Neural progenitor cell (in vitro differentiated cells): ENCODE results near the gene GNB3. TPM values are rescaled to one million over a fixed set of nuclear protein-coding genes. Genes with fewer than 3 reads are reported as not detected.
"Not testable (repeated sequence)": the region's sequence is repeated elsewhere in the genome, so short reads cannot be mapped to it uniquely, and the experiment has no call there.

ENCODE experiments used
- DNase-seq: peaks from one replicate; pipeline ENCODE4 v3.0.0-alpha.2; 2016; ENCODE audit warnings: low spot score
- H2AFZ ChIP-seq: fragments of 200-600 bp; sonication (generic); replicated peaks from 2 replicates; pipeline ENCODE4 v1.6.1; 2016; ENCODE audit warnings: antibody characterized with exemption
- H3F3A ChIP-seq: fragments of 200-600 bp; sonication (generic); 2 replicates; pipeline ENCODE4 v1.6.1; 2016; ENCODE audit warnings: antibody characterized with exemption, low read depth
- H3K27ac ChIP-seq: fragments of 200-600 bp; sonication (generic); 2 replicates; pipeline ENCODE4 v1.5.1; 2016; ENCODE audit warnings: mild to moderate bottlenecking
- H3K27me3 ChIP-seq: fragments of 200-600 bp; sonication (generic); 2 replicates; pipeline ENCODE4 v1.6.1; 2016; ENCODE audit warnings: mild to moderate bottlenecking, moderate library complexity
- H3K36me3 ChIP-seq: fragments of 200-600 bp; sonication (generic); 2 replicates; pipeline ENCODE4 v1.5.1; 2016
- H3K4me1 ChIP-seq: fragments of 200-600 bp; sonication (generic); 2 replicates; pipeline ENCODE4 v1.6.1; 2016; ENCODE audit warnings: mixed run types
- H3K4me2 ChIP-seq: fragments of 200-600 bp; sonication (generic); 2 replicates; pipeline ENCODE4 v1.6.1; 2016
- H3K4me3 ChIP-seq: fragments of 200-600 bp; sonication (generic); 2 replicates; pipeline ENCODE4 v1.5.1; 2016
- H3K79me2 ChIP-seq: fragments of 200-600 bp; sonication (generic); 2 replicates; pipeline ENCODE4 v1.6.1; 2016; ENCODE audit warnings: low read depth
- H3K9ac ChIP-seq: fragments of 200-600 bp; sonication (generic); 2 replicates; pipeline ENCODE4 v1.6.1; 2016
- H3K9me3 ChIP-seq: fragments of 200-600 bp; sonication (generic); 2 replicates; pipeline ENCODE4 v1.5.1; 2016; ENCODE audit warnings: low read depth
- H4K20me1 ChIP-seq: fragments of 200-600 bp; sonication (generic); 2 replicates; pipeline ENCODE4 v1.6.1; 2016; ENCODE audit warnings: low read depth
- H3K27ac Mint-ChIP-seq: 3 replicates; pipeline ENCODE4 v1.8.0; 2021; ENCODE audit warnings: mixed read lengths
- H3K27me3 Mint-ChIP-seq: 2 replicates; pipeline ENCODE4 v1.8.0; 2022; ENCODE audit warnings: low read depth, mild to moderate bottlenecking, inconsistent platforms, moderate library complexity, mixed read lengths; ENCODE audit not compliant: insufficient read depth
- H3K36me3 Mint-ChIP-seq: 3 replicates; pipeline ENCODE4 v1.8.0; 2021; ENCODE audit warnings: mixed read lengths
- H3K4me1 Mint-ChIP-seq: 3 replicates; pipeline ENCODE4 v1.8.0; 2021; ENCODE audit warnings: mixed read lengths
- H3K4me3 Mint-ChIP-seq: 3 replicates; pipeline ENCODE4 v1.8.0; 2021; ENCODE audit warnings: mild to moderate bottlenecking, moderate library complexity, mixed read lengths
- H3K9me3 Mint-ChIP-seq: 3 replicates; pipeline ENCODE4 v1.8.0; 2020; ENCODE audit warnings: mixed read lengths
- CTCF ChIP-seq: fragments of 200-600 bp; sonication (generic); IDR thresholded peaks from 2 replicates; pipeline ENCODE4 v1.5.1; 2017; ENCODE audit warnings: antibody characterized with exemption, mild to moderate bottlenecking
- EZH2 ChIP-seq: fragments of 200-600 bp; sonication (generic); IDR thresholded peaks from 2 replicates; pipeline ENCODE4 v1.6.1; 2017; ENCODE audit warnings: antibody characterized with exemption, mild to moderate bottlenecking, moderate library complexity
- EZH2phosphoT487 ChIP-seq: fragments of 200-600 bp; sonication (generic); IDR thresholded peaks from 2 replicates; pipeline ENCODE4 v1.6.1; 2017; ENCODE audit warnings: antibody characterized with exemption
- total RNA-seq: library from RNA; depleted of rRNA; stranded (reverse); fragments of >200 nt; gene quantifications from 2 replicates; pipeline ENCODE4 v1.2.3, GENCODE V29; 2015; ENCODE audit warnings: low replicate concordance

Gene GNB3
- total RNA-seq, 1 donor from 2014 or later: 2.7 TPM

- Mint-ChIP-seq H3K27ac (no peak overlapping the region), H3K4me1 (peaks cover 13% of the 10 kb centered on the region)
Measured at GRCh38 chr12:6883252-6883651, 42.5 kb downstream of the GNB3 start.

DNA sequence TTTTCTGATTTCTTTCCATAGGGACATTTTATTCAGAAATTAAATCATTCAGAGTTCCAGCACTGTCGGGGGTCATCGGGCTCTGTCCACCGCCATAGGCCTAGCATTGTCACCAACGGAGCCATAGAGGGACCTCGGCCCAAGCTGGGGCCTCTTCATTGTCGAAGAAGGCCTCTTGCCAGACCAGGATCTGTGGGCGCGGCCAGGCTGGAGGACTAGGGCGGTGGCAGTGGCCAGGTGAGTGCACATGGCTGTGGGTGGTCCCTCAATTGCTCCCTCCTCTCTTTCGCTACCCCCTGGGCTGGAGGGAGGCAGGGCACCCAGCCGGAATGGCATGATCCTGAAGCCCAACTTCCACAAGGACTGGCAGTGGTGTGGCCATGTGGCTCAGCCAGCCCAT lies 43.0 kb downstream of the GNB3 start:
- Mint-ChIP-seq H3K27ac (no peak overlapping the region), H3K4me3 (no peak overlapping the region), H3K4me1 (peaks cover 18% of the 10 kb centered on the region), H3K27me3 (no peaks in the 10 kb centered on the region), H3K36me3 (peaks cover 8% of the 10 kb centered on the region), H3K9me3 (no peaks in the 10 kb centered on the region)
- Histone ChIP-seq H3K4me1 (peaks cover 16% of the 10 kb centered on the region), H3K27ac (no peak overlapping the region), H3K36me3 (no peaks in the 10 kb centered on the region), H3F3A (peaks cover 28% of the 10 kb centered on the region), H3K9me3 (no peaks in the 10 kb centered on the region), H2AFZ (no peak overlapping the region), H3K9ac (no peak overlapping the region), H3K4me3 (no peak overlapping the region), H3K27me3 (no peaks in the 10 kb centered on the region), H4K20me1 (no peaks in the 10 kb centered on the region), H3K4me2 (no peak overlapping the region), H3K79me2 (no peaks in the 10 kb centered on the region)
- no peak for DNase-seq
- no peak for TF ChIP-seq EZH2phosphoT487
- TF ChIP-seq CTCF: no peak
- TF ChIP-seq EZH2: no peak

More at GRCh38 chr12:6883252-6883651, 42.5 kb downstream of the GNB3 start:
- H3K36me3 ChIP-seq: no peaks in the 10 kb centered on the region
- Mint-ChIP-seq H3K27me3 (no peaks in the 10 kb centered on the region), H3K36me3 (peaks cover 8% of the 10 kb centered on the region), H3K4me3 (no peak overlapping the region), H3K9me3 (no peaks in the 10 kb centered on the region)
- no peak overlapping the region for H3K27ac ChIP-seq
- H3K79me2 ChIP-seq: no peaks in the 10 kb centered on the region
- no peaks in the 10 kb centered on the region for H4K20me1 ChIP-seq
- H3K4me2 ChIP-seq: no peak overlapping the region
- H3K9ac ChIP-seq: no peak overlapping the region
- DNase-seq: no peak
- H3K4me1 ChIP-seq: peaks cover 16% of the 10 kb centered on the region
- peaks cover 28% of the 10 kb centered on the region for H3F3A ChIP-seq
- no peak overlapping the region for H2AFZ ChIP-seq
- H3K27me3 ChIP-seq: no peaks in the 10 kb centered on the region
- no peak for TF ChIP-seq CTCF
- no peak for TF ChIP-seq EZH2
- TF ChIP-seq EZH2phosphoT487: no peak
- H3K4me3 ChIP-seq: no peak overlapping the region
- H3K9me3 ChIP-seq: no peaks in the 10 kb centered on the region

DNA sequence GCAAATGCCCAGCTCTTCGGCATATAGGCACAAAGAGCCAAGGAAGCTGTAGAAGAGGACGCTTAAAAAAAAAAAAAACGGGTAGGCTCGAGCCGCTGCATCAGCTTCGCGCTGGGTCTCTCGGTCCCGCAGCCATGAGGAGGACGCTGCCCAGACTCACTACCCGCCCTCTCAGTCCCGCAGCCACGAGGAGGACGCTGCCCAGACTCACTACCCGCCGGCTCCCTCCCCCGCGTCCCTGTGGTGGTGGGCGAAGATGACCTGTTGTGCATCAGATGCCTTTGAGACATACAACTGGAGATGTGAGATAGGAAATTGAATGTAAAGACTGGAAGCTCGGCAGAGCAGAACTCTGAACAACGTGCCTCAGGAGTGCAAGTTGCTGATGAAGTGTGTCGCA lies 43.8 kb downstream of the GNB3 start:
- H3K4me1 ChIP-seq: peaks cover 16% of the 10 kb centered on the region
- H3K4me3 ChIP-seq: no peak overlapping the region
- H4K20me1 ChIP-seq: no peaks in the 10 kb centered on the region
- H3K27ac ChIP-seq: no peak overlapping the region
- H3K4me3 Mint-ChIP-seq: no peak overlapping the region
- no peaks in the 10 kb centered on the region for H3K79me2 ChIP-seq
- no peak overlapping the region for H3K9ac ChIP-seq
- no peak overlapping the region for H3K4me2 ChIP-seq
- TF ChIP-seq EZH2 (no peak), CTCF (no peak), EZH2phosphoT487 (no peak)
- H3K9me3 Mint-ChIP-seq: no peaks in the 10 kb centered on the region
- H3K9me3 ChIP-seq: no peaks in the 10 kb centered on the region
- no peaks in the 10 kb centered on the region for H3K36me3 ChIP-seq
- peaks cover 5% of the 10 kb centered on the region for H3K36me3 Mint-ChIP-seq
- no peaks in the 10 kb centered on the region for H3K27me3 Mint-ChIP-seq
- H3F3A ChIP-seq: peaks cover 28% of the 10 kb centered on the region
- H3K27ac Mint-ChIP-seq: no peak overlapping the region
- no peak overlapping the region for H2AFZ ChIP-seq
- no peaks in the 10 kb centered on the region for H3K27me3 ChIP-seq
- peaks cover 19% of the 10 kb centered on the region for H3K4me1 Mint-ChIP-seq
- DNase-seq: no peak

DNA sequence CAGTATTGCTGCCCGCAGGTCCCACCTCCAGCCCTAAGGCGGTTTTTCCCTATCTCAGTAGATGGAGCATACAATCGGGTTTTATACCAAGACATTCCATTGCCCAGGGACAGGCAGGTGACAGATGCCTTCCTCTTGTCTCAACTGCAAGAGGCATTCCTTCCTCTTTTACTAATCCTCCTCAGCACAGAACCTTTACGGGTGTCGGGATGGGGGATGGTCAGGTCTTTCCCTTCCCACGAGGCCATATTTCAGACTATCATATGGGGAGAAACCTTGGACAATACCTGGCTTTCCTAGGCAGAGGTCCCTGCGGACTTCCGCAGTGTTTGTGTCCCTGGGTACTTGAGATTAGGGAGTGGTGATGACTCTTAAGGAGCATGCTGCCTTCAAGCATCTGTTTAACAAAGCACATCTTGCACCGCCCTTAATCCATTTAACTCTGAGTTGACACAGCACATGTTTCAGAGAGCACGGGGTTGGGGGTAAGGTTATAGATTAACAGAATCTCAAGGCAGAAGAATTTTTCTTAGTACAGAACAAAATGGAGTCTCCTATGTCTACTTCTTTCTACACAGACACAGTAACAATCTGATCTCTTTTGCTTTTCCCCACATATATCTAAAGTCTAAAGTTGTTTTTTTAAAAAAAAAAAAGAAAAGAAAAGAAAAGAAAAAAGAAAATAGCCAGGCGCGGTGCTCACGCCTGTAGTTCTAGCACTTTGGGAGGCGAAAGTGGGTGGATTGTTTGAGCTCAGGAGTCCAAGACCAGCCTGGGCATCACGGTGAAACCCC lies 45.7 kb downstream of the GNB3 start:
- Mint-ChIP-seq H3K4me1 (peaks cover 29% of the 10 kb centered on the region), H3K4me3 (peak overlapping the region; percentile 55), H3K27ac (peak overlapping the region; percentile 94)
- not testable (repeated sequence) for H3K36me3 Mint-ChIP-seq, H4K20me1 ChIP-seq, H3K27me3 Mint-ChIP-seq, H3K27me3 ChIP-seq, H3K36me3 ChIP-seq, H3K9ac ChIP-seq, H3K9me3 Mint-ChIP-seq, H3K9me3 ChIP-seq, H3K79me2 ChIP-seq
- Histone ChIP-seq H3F3A (peaks cover 43% of the 10 kb centered on the region), H3K4me1 (peaks cover 23% of the 10 kb centered on the region), H3K27ac (peak overlapping the region; percentile 83), H3K4me2 (peak overlapping the region; percentile 75), H3K4me3 (peak overlapping the region; percentile 32), H2AFZ (peak overlapping the region; percentile 57)
- DNase-seq: peak; percentile 23
